ENCODE data around the gene VWA8. TPM values are rescaled to one million over a fixed set of nuclear protein-coding genes. Genes with fewer than 3 reads are reported as not detected.

The VWA8 gene
- total and polyA plus RNA-seq, 9 donors, result 4.5 to 25.1 (median 21.0) TPM

- TF ChIP-seq CTCF (IDR thresholded peaks at IDR 0.05), result no peak
- TF ChIP-seq EP300 (IDR thresholded peaks at IDR 0.05), result no peak
- TF ChIP-seq POLR2A (IDR thresholded peaks at IDR 0.05), result no peak
- intact Hi-C loops (cut with DNase I), result no loop called here
- WGBS, 3 donors, result 94 to 96% (median 95%) methylated on average over 6 of the region's 6 CpGs
Measured at GRCh38 chr13:41785402-41786172, 175.3 kb downstream of the VWA8 start.

GRCh38 chr13:41782086-41782485 lies 178.8 kb downstream of the VWA8 start:
- no peaks in the 10 kb centered on the region for H3K27me3 ChIP-seq
- no peak for DNase-seq
- TF ChIP-seq POLR2A (IDR thresholded peaks at IDR 0.05), result no peak
- TF ChIP-seq CTCF (IDR thresholded peaks at IDR 0.05), result no peak
- TF ChIP-seq EP300 (IDR thresholded peaks at IDR 0.05), result no peak
- H3K27ac ChIP-seq, result no peak overlapping the region
- no peaks in the 10 kb centered on the region for H3K9me3 ChIP-seq
- peaks cover 2% of the 10 kb centered on the region for H3K4me1 ChIP-seq (ENCODE audit: insufficient read depth)
- 85 to 90% (median 86%) methylated on average over 1 of the region's 1 CpG for WGBS, 3 donors
- no peaks in the 10 kb centered on the region for H3K36me3 ChIP-seq
- H3K4me3 ChIP-seq, result no peak overlapping the region
- intact Hi-C loops (cut with DNase I), result no loop called here

More at GRCh38 chr13:41785402-41786172, 175.3 kb downstream of the VWA8 start:
- no peaks in the 10 kb centered on the region for H3K9me3 ChIP-seq
- peaks cover 2% of the 10 kb centered on the region for H3K4me1 ChIP-seq (ENCODE audit: insufficient read depth)
- no peaks in the 10 kb centered on the region for H3K36me3 ChIP-seq
- H3K27ac ChIP-seq, result no peak overlapping the region
- no peaks in the 10 kb centered on the region for H3K27me3 ChIP-seq
- DNase-seq, result no peak
- no peak overlapping the region for H3K4me3 ChIP-seq

- intact Hi-C loops (cut with DNase I), result no loop called here
- no peak overlapping the region for H3K4me3 ChIP-seq
- no peak for DNase-seq
- no peak for TF ChIP-seq EP300 (IDR thresholded peaks at IDR 0.05)
- no peak for TF ChIP-seq CTCF (IDR thresholded peaks at IDR 0.05)
- no peak for TF ChIP-seq POLR2A (IDR thresholded peaks at IDR 0.05)
- H3K4me1 ChIP-seq (ENCODE audit: insufficient read depth), result peaks cover 2% of the 10 kb centered on the region
- H3K27ac ChIP-seq, result no peak overlapping the region
- no peaks in the 10 kb centered on the region for H3K36me3 ChIP-seq
- no peaks in the 10 kb centered on the region for H3K27me3 ChIP-seq
- no peaks in the 10 kb centered on the region for H3K9me3 ChIP-seq
- WGBS, 3 donors, result 67 to 78% (median 72%) methylated on average over 5 of the region's 5 CpGs
Measured at GRCh38 chr13:41780715-41781706, 179.9 kb downstream of the VWA8 start.

- no peak overlapping the region for H3K27ac ChIP-seq
- no peak overlapping the region for H3K4me3 ChIP-seq
- no peak for TF ChIP-seq POLR2A (IDR thresholded peaks at IDR 0.05)
- TF ChIP-seq EP300 (IDR thresholded peaks at IDR 0.05), result no peak
- no peak for TF ChIP-seq CTCF (IDR thresholded peaks at IDR 0.05)
- H3K9me3 ChIP-seq, result no peaks in the 10 kb centered on the region
- 68 to 88% (median 83%) methylated on average over 2 of the region's 2 CpGs for WGBS, 3 donors
- H3K36me3 ChIP-seq, result no peaks in the 10 kb centered on the region
- H3K27me3 ChIP-seq, result no peaks in the 10 kb centered on the region
- H3K4me1 ChIP-seq (ENCODE audit: insufficient read depth), result no peaks in the 10 kb centered on the region
- DNase-seq, result no peak
- intact Hi-C loops (cut with DNase I), result loop anchor here in 1 of 4 donors (2.0 kb wide), 1 partner anchor 20 kb away; no protein-coding TSS in a partner anchor
Measured at GRCh38 chr13:41775251-41775650, 185.7 kb downstream of the VWA8 start.
